Measurements from ENCODE around the gene CCDC63.
A peak's percentile ranks its signal among the peaks of the same experiment; 100 is the strongest.
"Not testable (repeated sequence)": the region's sequence is repeated elsewhere in the genome, so short reads cannot be mapped to it uniquely, and the experiment has no call there.

Gene CCDC63

DNA sequence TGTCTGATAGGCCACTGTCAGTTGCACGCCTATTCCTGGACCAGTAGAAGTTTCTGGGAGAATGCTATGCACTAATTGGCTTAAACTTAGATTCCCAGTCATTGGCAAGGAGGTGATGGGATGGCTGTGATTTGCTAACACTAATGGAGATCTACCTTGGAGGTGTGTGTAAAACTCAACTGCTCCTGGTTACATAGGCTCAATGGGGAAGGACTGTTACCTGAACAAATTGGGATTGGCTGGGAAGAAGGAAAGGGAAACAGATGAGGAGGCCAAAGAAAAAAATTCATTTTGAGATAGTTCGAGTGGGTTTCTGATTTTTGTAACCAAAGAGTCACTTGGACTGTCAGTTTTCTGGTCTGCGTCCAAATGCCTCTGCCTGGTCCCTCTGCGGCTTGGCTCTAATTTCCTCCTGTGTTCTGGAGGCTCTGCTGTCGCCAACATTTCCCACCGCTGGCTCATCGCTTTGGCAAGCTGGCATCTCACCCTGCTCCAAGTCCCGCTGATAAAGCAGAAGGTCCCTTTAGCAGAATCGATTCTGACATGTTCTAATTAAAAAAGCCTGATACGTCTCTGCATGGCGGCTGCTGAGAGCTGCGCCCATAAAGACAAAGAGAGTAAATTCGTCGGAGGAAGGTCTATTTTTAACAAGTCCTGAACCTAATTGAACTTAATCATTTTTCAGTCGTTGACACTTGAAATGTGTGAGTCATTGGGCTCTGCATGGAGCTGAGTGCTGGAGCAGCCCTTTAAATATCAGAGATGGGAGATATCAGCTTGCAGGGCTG is 2.0 kb upstream of the CCDC63 start:
- no peak for DNase-seq

DNA sequence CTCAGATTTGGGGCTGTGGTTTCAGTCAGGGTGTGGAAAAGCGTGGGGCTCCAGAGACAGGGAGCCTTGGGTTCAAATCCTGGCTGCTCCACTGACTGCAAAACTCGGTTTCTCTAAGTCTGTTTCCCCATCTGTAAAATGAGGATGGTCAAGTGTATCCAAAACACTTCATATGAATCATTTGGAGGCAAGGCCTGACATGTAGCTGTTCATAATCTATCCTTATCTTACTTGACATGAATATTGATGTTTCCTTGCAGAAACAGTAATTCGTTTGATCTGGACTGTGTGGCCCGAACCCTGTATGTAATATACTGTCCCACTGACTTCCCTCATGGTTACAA is 1.5 kb upstream of the CCDC63 start:
- DNase-seq: no peak

DNA sequence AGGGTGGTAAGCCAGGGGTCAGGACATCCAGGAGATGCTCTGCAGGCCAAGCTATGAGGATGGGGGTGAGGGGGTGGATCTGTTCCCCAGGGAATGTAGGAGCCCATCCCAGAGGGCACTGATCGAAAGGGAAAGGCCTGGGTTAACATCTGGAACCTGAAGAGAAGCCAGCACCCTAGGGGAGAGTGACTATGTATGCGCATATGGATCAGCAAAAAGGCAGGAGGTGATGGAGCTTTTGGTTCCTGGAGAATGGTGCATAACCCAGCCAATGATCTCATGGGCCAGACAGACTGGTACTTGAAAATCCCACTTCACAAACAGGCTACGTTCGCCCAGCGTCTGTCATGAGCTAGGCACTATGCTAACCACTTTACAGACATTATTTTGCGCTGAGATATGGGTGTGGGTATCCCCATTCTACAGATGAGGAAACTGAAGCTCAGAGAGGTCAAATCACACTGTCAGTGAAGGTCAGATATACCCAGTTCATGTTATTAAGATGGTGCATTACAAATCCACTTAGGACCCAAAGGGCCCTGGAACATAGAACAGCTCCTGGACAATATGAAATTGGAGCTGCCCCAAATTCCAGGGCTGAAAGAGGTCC is 1.6 kb downstream of the CCDC63 start:
- DNase-seq: no peak

DNA sequence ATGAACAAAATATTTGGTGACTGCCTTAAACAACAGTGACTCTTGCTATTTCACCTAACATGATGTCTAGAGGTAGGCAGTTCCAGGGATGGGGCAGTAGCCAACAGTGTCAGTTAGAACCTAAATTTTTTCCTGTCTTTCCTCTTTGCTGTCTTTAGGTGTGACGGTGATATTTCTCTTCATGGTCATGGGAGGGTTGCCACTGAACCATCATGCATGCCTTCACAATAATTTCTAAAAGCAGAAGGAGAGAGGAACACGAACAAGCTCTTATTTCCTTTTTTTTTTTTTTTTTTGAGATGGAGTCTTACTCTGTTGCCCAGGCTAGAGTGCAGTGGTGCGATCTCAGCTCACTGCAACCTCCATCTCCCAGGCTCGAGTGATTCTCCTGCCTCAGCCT is 2.4 kb downstream of the CCDC63 start:
- DNase-seq: no peak

DNA sequence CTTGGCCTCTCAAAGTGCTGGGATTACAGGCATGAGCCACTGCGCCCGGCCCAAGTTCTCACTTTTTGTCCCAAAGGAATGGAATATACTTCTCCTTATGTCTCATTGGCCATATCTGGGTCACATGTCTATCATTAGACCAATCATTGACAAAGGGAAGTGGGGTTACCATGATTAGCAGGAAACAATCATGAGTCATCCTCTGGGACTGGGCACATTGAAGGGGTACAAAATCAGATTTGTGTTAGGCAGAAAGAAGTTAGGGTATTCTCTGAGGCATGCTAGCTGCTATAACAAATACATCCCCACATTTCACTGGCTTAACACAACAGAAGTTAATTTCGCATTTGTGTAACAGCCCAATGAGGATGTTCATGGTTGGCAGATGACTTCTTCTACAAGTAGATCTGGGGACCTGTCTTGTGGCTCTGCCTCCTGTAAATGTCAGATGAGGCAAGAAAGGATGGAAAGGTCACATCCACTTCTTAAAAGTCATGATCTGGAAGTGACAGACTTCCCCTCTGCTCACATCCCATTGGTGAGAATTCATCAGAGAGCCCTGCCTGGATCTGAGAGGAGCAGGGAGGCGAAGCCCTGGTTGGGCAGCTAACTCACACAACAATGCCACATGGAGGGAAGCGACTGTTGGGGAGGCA is 3.1 kb downstream of the CCDC63 start:
- DNase-seq: peak; percentile 31 to 51

DNA sequence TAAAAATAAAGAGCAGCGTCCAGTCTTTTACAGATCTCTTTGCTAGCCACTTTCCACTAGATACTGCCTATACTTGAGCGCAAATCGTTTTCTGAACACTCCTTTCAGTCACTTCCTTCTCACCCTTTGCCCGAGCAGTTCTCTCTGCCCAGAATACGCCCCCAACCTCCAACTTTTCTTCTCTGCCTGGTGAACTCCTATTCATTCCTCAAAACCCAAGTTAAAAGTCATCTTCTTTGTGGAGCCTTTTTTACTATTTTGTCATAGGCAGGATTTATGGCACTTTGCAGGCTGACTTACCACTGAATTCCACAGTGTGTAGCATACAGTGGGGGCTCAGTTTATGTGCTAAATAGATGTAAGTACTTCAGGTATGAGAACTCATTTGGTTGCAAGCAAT is 4.0 kb downstream of the CCDC63 start:
- no peak for DNase-seq

GRCh38 chr12:110853836-110854235 is 7.0 kb downstream of the CCDC63 start:
- peak; percentile 68 to 74 for DNase-seq

DNA sequence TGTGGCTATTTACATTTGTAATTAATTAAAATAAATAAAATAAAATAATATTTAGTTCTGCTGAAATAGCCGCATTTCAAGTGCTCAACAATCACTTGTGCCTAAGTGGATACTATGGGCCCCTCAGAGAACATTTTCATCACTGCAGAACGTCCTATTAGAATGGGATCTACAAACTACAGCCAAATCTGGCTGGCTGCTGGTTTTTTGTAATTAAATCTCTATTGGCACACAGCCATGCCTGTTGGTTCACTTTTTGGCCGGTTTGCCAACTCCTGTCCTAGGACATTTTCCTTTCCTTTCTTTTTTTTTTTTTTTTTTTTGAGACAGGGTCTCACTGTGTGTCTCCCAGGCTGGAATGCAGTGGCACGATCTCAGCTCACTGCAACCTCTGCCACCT is 9.8 kb downstream of the CCDC63 start:
- DNase-seq: no peak

DNA sequence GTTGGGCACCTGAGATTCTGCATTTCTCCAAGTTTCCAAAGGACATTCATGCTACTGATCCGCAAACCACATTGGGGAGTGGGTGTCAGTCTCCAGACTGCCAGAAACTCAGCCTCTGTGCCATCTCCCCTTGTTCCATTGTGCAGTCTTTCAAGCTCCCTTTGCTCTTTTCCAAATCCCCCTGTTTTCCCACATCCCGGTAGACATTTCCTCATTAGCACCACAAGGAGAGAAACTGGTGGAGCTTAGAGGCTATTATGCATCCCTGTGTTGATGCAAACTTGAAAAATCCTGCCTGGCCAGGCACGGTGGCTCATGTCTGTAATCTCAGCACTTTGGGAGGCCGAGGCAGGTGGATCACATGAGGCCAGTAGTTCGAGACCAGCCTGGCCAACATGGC is 10.7 kb downstream of the CCDC63 start:
- no peak for DNase-seq

GRCh38 chr12:110857954-110858353 is 11.2 kb downstream of the CCDC63 start:
- not testable (repeated sequence) for DNase-seq

DNA sequence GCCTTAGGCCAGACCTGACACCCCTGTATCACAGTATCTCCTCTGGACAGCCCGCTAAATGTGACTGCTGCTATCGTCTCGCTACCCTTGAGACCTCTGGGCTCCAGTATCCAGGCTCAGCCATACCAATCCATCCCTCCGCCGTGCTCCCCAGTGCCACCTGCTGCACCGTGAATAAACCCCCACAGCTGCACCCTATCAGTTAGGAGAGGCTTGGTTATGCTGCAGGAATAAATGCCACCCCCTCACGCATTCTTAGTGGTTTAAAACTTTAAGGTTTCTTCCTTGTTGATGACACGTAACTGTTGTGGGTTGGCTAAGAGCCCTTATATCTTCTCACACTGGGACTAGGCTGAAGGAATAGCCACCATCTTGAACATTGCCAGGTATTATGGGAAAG is 12.1 kb downstream of the CCDC63 start:
- no peak for DNase-seq

GRCh38 chr12:110860833-110861296 is 14.1 kb downstream of the CCDC63 start:
- DNase-seq: no peak

GRCh38 chr12:110861729-110862128 is 14.9 kb downstream of the CCDC63 start:
- DNase-seq: no peak

DNA sequence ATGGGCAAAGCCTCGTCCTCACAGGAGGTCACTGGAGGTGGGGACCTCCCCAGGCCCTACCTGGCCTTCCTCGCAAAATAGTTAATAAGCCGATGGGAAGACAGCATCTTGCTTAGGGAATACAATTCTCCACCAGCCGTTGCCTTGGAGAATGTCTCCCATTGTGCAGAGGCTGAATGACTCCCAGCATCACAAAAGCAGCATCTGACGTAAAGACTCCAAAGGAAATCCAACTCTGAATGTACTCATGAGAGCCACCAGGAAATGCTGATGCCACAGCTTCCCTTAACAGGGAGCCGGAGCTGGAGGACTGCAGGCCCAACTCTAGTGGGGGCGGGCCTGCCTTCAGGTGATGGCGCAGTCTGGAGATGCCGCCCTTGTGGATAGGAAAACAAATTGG is 15.5 kb downstream of the CCDC63 start:
- DNase-seq: no peak

DNA sequence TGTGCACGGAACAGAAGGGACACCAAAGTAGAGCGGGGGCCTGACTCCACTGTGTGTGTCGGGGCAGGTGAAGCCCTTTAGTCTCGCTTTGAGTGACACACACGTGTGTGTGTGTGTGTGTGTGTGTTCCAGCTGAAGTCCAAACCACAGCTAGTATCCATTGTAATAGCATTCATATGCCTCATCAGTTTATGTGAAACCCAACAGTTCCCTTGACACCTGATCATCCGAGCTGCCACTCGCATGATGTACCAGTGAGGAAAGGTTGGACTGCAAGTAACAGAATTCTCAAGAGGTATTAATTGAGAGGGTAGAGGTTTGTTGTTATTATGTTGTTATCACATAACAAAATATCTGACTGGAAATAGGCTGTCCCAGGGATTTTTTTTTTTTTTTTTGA is 16.4 kb downstream of the CCDC63 start:
- no peak for DNase-seq

DNA sequence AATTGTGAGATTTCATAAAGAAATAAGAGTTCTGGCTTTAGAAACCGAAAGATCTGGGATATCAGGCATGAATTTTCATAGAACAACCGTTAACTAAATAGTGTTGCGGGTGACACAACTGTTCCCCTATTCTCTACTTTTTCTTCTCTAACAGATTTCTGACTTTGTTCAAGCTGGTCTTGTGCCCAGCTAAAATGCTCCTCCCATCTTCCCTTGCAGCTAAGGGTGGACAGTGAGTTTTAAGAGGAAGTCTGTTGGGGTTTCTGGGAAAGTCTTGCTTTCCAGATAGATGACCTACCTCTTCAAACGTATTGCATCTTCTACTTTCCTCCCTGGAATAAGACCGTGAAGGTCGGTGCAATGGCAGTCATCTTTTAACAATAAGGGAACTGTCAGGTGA is 18.7 kb downstream of the CCDC63 start:
- peak; percentile 23 to 30 for DNase-seq

DNA sequence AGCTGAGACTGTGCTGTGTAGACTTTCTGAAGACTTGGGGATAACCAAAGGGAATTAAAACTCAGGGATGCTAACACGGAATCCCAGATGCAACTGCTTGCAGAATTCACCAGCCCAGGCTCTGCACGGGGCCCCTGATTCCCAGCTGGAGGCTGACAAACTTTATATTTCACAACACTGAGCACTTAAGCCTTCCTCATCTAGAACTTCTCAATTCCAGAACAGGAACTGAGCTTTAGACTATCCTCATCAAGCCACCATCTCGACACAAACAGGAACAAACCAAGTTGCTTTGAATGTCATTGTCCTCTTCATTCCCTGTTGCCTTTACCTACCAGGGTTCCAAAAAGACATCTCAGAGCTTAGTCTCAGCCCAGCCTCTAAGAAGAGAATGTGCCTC is 22.2 kb downstream of the CCDC63 start:
- DNase-seq: peak; percentile 80 to 81

DNA sequence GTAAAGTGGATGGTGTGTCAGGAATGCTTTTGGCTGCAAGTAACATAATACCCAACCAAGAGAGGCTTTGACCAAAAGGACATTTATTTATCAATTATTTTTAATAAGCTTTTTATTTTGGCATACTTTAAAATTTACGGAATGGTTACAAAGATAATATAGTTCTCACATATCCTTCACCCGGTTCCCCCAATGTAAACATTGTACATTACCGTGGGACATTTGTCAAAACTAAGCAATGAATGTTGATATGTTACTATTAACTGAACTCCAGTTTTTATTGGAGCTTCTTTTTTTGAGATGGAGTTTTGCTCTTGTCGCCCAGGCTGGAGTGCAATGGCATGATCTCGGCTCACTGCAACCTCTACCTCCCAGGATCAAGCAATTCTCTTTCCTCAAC is 23.0 kb downstream of the CCDC63 start:
- DNase-seq: no peak

GRCh38 chr12:110872100-110872499 is 25.3 kb downstream of the CCDC63 start:
- DNase-seq: no peak

GRCh38 chr12:110874351-110874750 is 27.6 kb downstream of the CCDC63 start:
- DNase-seq: no peak

- DNase-seq: no peak
Observed at GRCh38 chr12:110874781-110875180, 28.0 kb downstream of the CCDC63 start.

DNA sequence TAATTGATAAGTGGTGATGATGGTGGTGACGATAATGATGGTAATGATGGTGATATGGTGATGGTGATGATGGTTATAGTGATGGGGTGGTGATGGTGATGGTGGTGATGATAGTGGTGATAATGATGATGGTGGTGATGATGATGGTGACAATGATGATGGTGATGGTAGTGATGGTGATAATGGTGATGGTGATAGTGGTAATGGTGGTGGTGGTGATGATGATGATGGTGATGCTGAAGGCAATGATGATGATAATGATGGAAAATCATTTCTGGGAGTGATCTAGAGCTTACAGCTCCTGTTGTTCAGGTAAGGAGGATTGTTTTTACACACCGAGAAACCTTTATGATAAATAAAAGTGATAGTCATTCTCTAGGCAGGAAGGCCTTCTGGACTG is 33.9 kb downstream of the CCDC63 start:
- DNase-seq: no peak

DNA sequence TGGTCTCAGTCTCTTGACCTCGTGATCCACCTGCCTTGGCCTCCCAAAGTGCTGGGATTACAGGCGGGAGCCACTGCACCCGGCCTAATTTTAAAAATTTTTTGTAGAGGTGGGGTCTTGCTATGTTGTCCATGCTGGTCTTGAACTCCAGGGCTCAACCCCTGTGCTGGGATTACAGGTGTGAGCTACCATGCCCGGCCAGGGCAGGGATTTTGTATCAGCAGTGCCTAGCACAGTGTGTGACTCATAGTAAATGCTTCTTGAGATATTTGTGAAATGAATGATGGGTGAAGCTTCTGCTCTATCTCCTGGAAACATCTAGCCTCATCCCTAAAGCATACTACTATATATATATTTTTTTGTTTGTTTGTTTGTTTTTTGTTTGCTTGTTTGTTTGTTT is 36.5 kb downstream of the CCDC63 start:
- no peak for DNase-seq

DNA sequence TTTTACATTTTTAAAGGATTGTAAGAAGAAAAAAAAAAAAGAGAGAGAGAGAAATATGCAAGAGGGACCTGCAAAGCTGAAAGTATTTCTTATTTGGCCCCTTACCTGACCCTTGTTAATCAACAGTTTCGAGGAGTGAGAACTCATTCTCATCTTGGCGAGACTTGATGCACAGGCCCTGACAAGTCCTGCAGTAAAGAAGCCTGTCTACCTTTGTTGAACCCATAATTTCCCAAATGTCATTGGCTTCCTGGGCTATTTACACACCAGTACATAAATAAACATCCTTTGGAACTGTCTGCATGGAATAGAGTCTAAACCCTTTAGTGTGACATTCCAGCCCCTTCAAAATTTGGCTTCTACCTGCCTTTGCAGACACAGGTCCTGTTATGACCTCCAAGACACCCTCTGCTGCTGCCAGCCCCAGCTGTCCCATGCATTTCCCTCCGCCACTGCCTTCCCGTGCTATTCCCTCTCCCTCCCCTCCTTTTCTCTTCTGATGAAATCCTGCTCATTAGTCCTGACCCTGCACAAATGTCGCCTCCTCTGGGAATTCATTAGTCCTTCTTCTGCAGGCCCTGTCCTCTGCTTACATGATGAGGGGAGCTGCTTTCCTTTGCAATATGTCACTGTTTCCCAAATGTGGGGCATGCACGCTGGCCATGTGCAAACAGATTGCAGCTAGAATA is 38.5 kb downstream of the CCDC63 start:
- no peak for DNase-seq
